NT2/D1 (cell line): ENCODE results near the gene ROR2.

Experiments
- SUZ12 ChIP-seq: IDR thresholded peaks from 2 replicates; pipeline ENCODE4 v1.6.1; 2011; ENCODE audit not compliant: insufficient read length, insufficient read depth; ENCODE audit errors: extremely low read depth
- YY1 ChIP-seq: IDR thresholded peaks from 2 replicates; pipeline ENCODE4 v1.6.1; 2011; ENCODE audit not compliant: insufficient read length, insufficient read depth
- ZNF274 ChIP-seq: IDR thresholded peaks from 2 replicates; pipeline ENCODE4 v1.6.1; 2011; ENCODE audit warnings: mild to moderate bottlenecking, low read depth, low read length

- TF ChIP-seq SUZ12 (no peak), ZNF274 (no peak), YY1 (no peak)
Measured at GRCh38 chr9:91725651-91726050, 224.4 kb downstream of the ROR2 start.
